Activated naive CD4-positive, alpha-beta T cell treated with anti-CD3 and anti-CD28 coated beads for 36 hours (primary cell): ENCODE results near the gene QKI. TPM values are rescaled to one million over a fixed set of nuclear protein-coding genes. Genes with fewer than 3 reads are reported as not detected.
"Not testable (repeated sequence)": the region's sequence is repeated elsewhere in the genome, so short reads cannot be mapped to it uniquely, and the experiment has no call there.

ENCODE experiments used
- CTCF ChIA-PET: fragments of 350-600 bp; sonication (Branson Sonifier 250); formaldehyde crosslinking; loops from one replicate; lab custom pipeline; 2021; ENCODE audit warnings: antibody characterized with exemption; lab: Charles Lee
- DNase-seq: peaks from one replicate; pipeline ENCODE4 v3.0.0-alpha.2; 2020
- H3K27ac Mint-ChIP-seq: one replicate; pipeline ENCODE4 v1.8.0; 2021; ENCODE audit warnings: mild to moderate bottlenecking, mixed read lengths
- H3K27me3 Mint-ChIP-seq: one replicate; pipeline ENCODE4 v1.8.0; 2021; ENCODE audit warnings: low read depth, mixed read lengths
- H3K36me3 Mint-ChIP-seq: one replicate; pipeline ENCODE4 v1.8.0; 2021; ENCODE audit warnings: low read depth, mixed read lengths
- H3K4me1 Mint-ChIP-seq: one replicate; pipeline ENCODE4 v1.8.0; 2021; ENCODE audit warnings: low read depth, mixed read lengths
- H3K4me3 Mint-ChIP-seq: one replicate; pipeline ENCODE4 v1.8.0; 2021; ENCODE audit warnings: mild to moderate bottlenecking, moderate library complexity, mixed read lengths
- H3K9me3 Mint-ChIP-seq: one replicate; pipeline ENCODE4 v1.8.0; 2021; ENCODE audit warnings: mixed read lengths
- intact Hi-C: fragments of 100-400 bp; cut with micrococcal nuclease; formaldehyde crosslinking; loops from one replicate; pipeline ENCODE4 v1.15.1; 2023
- total RNA-seq, 2 experiments: library from RNA; stranded (reverse); gene quantifications; one replicate each; pipeline ENCODE4 v1.2.3, GENCODE V29; 2021

QKI gene
- total RNA-seq, 2 experiments from 2014 or later = 34.6 to 38.4 TPM

- H3K27me3 Mint-ChIP-seq = peaks cover 23% of the 10 kb centered on the region
- H3K9me3 Mint-ChIP-seq = peaks cover 3% of the 10 kb centered on the region
- DNase-seq = no peak
- no peak overlapping the region for H3K27ac Mint-ChIP-seq
- CTCF ChIA-PET = no interaction called here
- no peaks in the 10 kb centered on the region for H3K4me1 Mint-ChIP-seq
- intact Hi-C loops = no loop called here
- H3K36me3 Mint-ChIP-seq = no peaks in the 10 kb centered on the region
- H3K4me3 Mint-ChIP-seq = no peak overlapping the region
These were observed 171.5 kb downstream of the QKI start for GRCh38 chr6:163585932-163586437.

- no peak overlapping the region for H3K27ac Mint-ChIP-seq
- intact Hi-C loops = no loop called here
- no peaks in the 10 kb centered on the region for H3K4me1 Mint-ChIP-seq
- DNase-seq = no peak
- H3K4me3 Mint-ChIP-seq = no peak overlapping the region
- CTCF ChIA-PET = no interaction called here
- H3K27me3 Mint-ChIP-seq = peaks cover 27% of the 10 kb centered on the region
- H3K36me3 Mint-ChIP-seq = no peaks in the 10 kb centered on the region
- peaks cover 6% of the 10 kb centered on the region for H3K9me3 Mint-ChIP-seq
These were observed 172.4 kb downstream of the QKI start for GRCh38 chr6:163586888-163587287.

- no peak overlapping the region for H3K4me3 Mint-ChIP-seq
- intact Hi-C loops = no loop called here
- H3K4me1 Mint-ChIP-seq = no peaks in the 10 kb centered on the region
These were observed 173.9 kb downstream of the QKI start for GRCh38 chr6:163588220-163588919.

GRCh38 chr6:163589387-163589786, 174.9 kb downstream of the QKI start:
- Mint-ChIP-seq H3K27ac (no peak overlapping the region), H3K4me1 (no peaks in the 10 kb centered on the region), H3K27me3 (peaks cover 39% of the 10 kb centered on the region), H3K36me3 (no peaks in the 10 kb centered on the region), H3K4me3 (no peak overlapping the region), H3K9me3 (peaks cover 18% of the 10 kb centered on the region)
- CTCF ChIA-PET = no interaction called here
- intact Hi-C loops = no loop called here
- no peak for DNase-seq

More at GRCh38 chr6:163588220-163588919, 173.9 kb downstream of the QKI start:
- H3K27me3 Mint-ChIP-seq = peaks cover 38% of the 10 kb centered on the region
- H3K9me3 Mint-ChIP-seq = peaks cover 17% of the 10 kb centered on the region
- no peak overlapping the region for H3K27ac Mint-ChIP-seq
- no peaks in the 10 kb centered on the region for H3K36me3 Mint-ChIP-seq
- CTCF ChIA-PET = no interaction called here
- no peak for DNase-seq

- H3K27ac Mint-ChIP-seq, DNase-seq, H3K4me1 Mint-ChIP-seq, H3K4me3 Mint-ChIP-seq, intact Hi-C loops, CTCF ChIA-PET, H3K36me3 Mint-ChIP-seq: not testable (repeated sequence)
- H3K27me3 Mint-ChIP-seq = peaks cover 39% of the 10 kb centered on the region
- peaks cover 18% of the 10 kb centered on the region for H3K9me3 Mint-ChIP-seq
These were observed 175.6 kb downstream of the QKI start for GRCh38 chr6:163590132-163590531.

GRCh38 chr6:163592872-163593271, 178.4 kb downstream of the QKI start:
- H3K4me3 Mint-ChIP-seq = no peak overlapping the region
- H3K27ac Mint-ChIP-seq = no peak overlapping the region
- H3K27me3 Mint-ChIP-seq = peaks cover 34% of the 10 kb centered on the region
- intact Hi-C loops = no loop called here
- H3K4me1 Mint-ChIP-seq = no peaks in the 10 kb centered on the region
- CTCF ChIA-PET = interaction anchor here (0.6 kb wide), 1 partner anchor 173 kb away, joined by 3 read pairs; no protein-coding TSS in a partner anchor
- no peaks in the 10 kb centered on the region for H3K36me3 Mint-ChIP-seq
- no peak for DNase-seq
- peaks cover 18% of the 10 kb centered on the region for H3K9me3 Mint-ChIP-seq

GRCh38 chr6:163596174-163596573, 181.7 kb downstream of the QKI start:
- intact Hi-C loops = no loop called here
- Mint-ChIP-seq H3K4me3 (no peak overlapping the region), H3K36me3 (no peaks in the 10 kb centered on the region), H3K9me3 (peaks cover 13% of the 10 kb centered on the region), H3K27ac (no peak overlapping the region), H3K27me3 (peaks cover 16% of the 10 kb centered on the region), H3K4me1 (no peaks in the 10 kb centered on the region)
- CTCF ChIA-PET = no interaction called here
- DNase-seq = no peak

GRCh38 chr6:163599136-163599535, 184.6 kb downstream of the QKI start:
- Mint-ChIP-seq H3K4me3 (no peak overlapping the region), H3K36me3 (no peaks in the 10 kb centered on the region), H3K4me1 (no peaks in the 10 kb centered on the region), H3K27me3 (peaks cover 2% of the 10 kb centered on the region), H3K9me3 (no peaks in the 10 kb centered on the region), H3K27ac (no peak overlapping the region)
- intact Hi-C loops = no loop called here
- DNase-seq = no peak
- CTCF ChIA-PET = no interaction called here

- peaks cover under 1% of the 10 kb centered on the region for H3K27me3 Mint-ChIP-seq
- H3K36me3 Mint-ChIP-seq = no peaks in the 10 kb centered on the region
- no peaks in the 10 kb centered on the region for H3K9me3 Mint-ChIP-seq
- no peak overlapping the region for H3K4me3 Mint-ChIP-seq
- no peak for DNase-seq
- H3K27ac Mint-ChIP-seq = no peak overlapping the region
- intact Hi-C loops = no loop called here
- CTCF ChIA-PET = interaction anchor here (0.5 kb wide), 1 partner anchor 476 kb away, joined by 3 read pairs; no protein-coding TSS in a partner anchor
- no peaks in the 10 kb centered on the region for H3K4me1 Mint-ChIP-seq
These were observed 185.2 kb downstream of the QKI start for GRCh38 chr6:163599684-163600083.

GRCh38 chr6:163600331-163600730, 185.8 kb downstream of the QKI start:
- no peaks in the 10 kb centered on the region for H3K36me3 Mint-ChIP-seq
- no peak overlapping the region for H3K27ac Mint-ChIP-seq
- no peak for DNase-seq
- no peaks in the 10 kb centered on the region for H3K4me1 Mint-ChIP-seq
- no peak overlapping the region for H3K4me3 Mint-ChIP-seq
- CTCF ChIA-PET = no interaction called here
- H3K27me3 Mint-ChIP-seq = peaks cover 2% of the 10 kb centered on the region
- H3K9me3 Mint-ChIP-seq = no peaks in the 10 kb centered on the region
- intact Hi-C loops = no loop called here

- Mint-ChIP-seq H3K4me3 (no peak overlapping the region), H3K9me3 (peaks cover 2% of the 10 kb centered on the region), H3K27ac (no peak overlapping the region), H3K4me1 (no peaks in the 10 kb centered on the region), H3K36me3 (no peaks in the 10 kb centered on the region), H3K27me3 (peaks cover 2% of the 10 kb centered on the region)
- CTCF ChIA-PET = no interaction called here
- no peak for DNase-seq
- intact Hi-C loops = no loop called here
These were observed 186.3 kb downstream of the QKI start for GRCh38 chr6:163600781-163601180.

GRCh38 chr6:163602851-163603250, 188.3 kb downstream of the QKI start:
- peaks cover 2% of the 10 kb centered on the region for H3K27me3 Mint-ChIP-seq
- H3K36me3 Mint-ChIP-seq = no peaks in the 10 kb centered on the region
- H3K9me3 Mint-ChIP-seq = peaks cover 2% of the 10 kb centered on the region
- no peak overlapping the region for H3K27ac Mint-ChIP-seq
- CTCF ChIA-PET = no interaction called here
- intact Hi-C loops = no loop called here
- DNase-seq = no peak
- no peaks in the 10 kb centered on the region for H3K4me1 Mint-ChIP-seq
- no peak overlapping the region for H3K4me3 Mint-ChIP-seq

- CTCF ChIA-PET = interaction anchor here (0.6 to 0.8 kb wide), 2 partner anchors 9 to 61 kb away, joined by 3 read pairs; no protein-coding TSS in a partner anchor
- Mint-ChIP-seq H3K27me3 (peaks cover 2% of the 10 kb centered on the region), H3K4me3 (no peak overlapping the region), H3K4me1 (no peaks in the 10 kb centered on the region), H3K27ac (no peak overlapping the region), H3K36me3 (no peaks in the 10 kb centered on the region), H3K9me3 (peaks cover 2% of the 10 kb centered on the region)
- DNase-seq = no peak
- intact Hi-C loops = no loop called here
These were observed 188.9 kb downstream of the QKI start for GRCh38 chr6:163603395-163603794.
